ENCODE data around the gene KMT2B. TPM values are rescaled to one million over a fixed set of nuclear protein-coding genes. Genes with fewer than 3 reads are reported as not detected.

The KMT2B gene
- total and polyA plus RNA-seq, 9 of the 15 experiments (the other 6 are each of a cell fraction or from before 2014, with no cell fraction given): 0.63 to 43.9 (median 8.1) TPM

- no peak for TF ChIP-seq E4F1 (CRISPR knock-in tag; IDR thresholded peaks at IDR 0.05; ENCODE audit: borderline replicate concordance)
- no peak for TF ChIP-seq ZNF518B (CRISPR knock-in tag; IDR thresholded peaks at IDR 0.05)
- no peak for TF ChIP-seq ZFP36 (IDR thresholded peaks at IDR 0.05; ENCODE audit: low read depth, low read length, partially characterized antibody)
- no peak for TF ChIP-seq ELF4 (CRISPR knock-in tag; IDR thresholded peaks at IDR 0.05)
- TF ChIP-seq JUNB (CRISPR knock-in tag; conservative IDR thresholded peaks at IDR 0.05): no peak
- TF ChIP-seq ZNF449 (CRISPR knock-in tag; IDR thresholded peaks at IDR 0.05): no peak
- TF ChIP-seq POLR2G (IDR thresholded peaks at IDR 0.05; ENCODE audit: low read depth, low read length): peak; percentile 86
- no peak for TF ChIP-seq RNF2 (IDR thresholded peaks at IDR 0.05)
- TF ChIP-seq RBM17 (IDR thresholded peaks at IDR 0.05; ENCODE audit: borderline replicate concordance, low read depth, low read length): no peak
- no peak for TF ChIP-seq POLR3A (IDR thresholded peaks at IDR 0.05; ENCODE audit: borderline replicate concordance, extremely low read depth, insufficient read depth, insufficient read length)
- peak; percentile 86 for TF ChIP-seq PKNOX1 (IDR thresholded peaks at IDR 0.05)
- no peak for TF ChIP-seq GTF2A2 (tag; IDR thresholded peaks at IDR 0.05)
- TF ChIP-seq SNRNP70 (optimal IDR thresholded peaks at IDR 0.05; ENCODE audit: low read depth, low read length): no peak
- TF ChIP-seq ZBTB11 (CRISPR knock-in tag; IDR thresholded peaks at IDR 0.05): no peak; a peak in 1 of 6 replicates
Measured at GRCh38 chr19:35775298-35776101, 57.7 kb downstream of the KMT2B start, which contains the start of gene ARHGAP33 (continued).

Measured in K562 (cell line).